Dedifferentiated amniotic fluid mesenchymal stem cell (primary cell): Measurements from ENCODE around the gene STUB1.

Experiments used
- DNase-seq: peaks from one replicate; pipeline ENCODE4 v3.0.0-alpha.2; 2016; ENCODE audit errors: extremely low spot score

STUB1 gene

GRCh38 chr16:694187-694862, 14.1 kb downstream of the STUB1 start:
- DNase-seq, result no peak

- no peak for DNase-seq
These were observed 14.7 kb downstream of the STUB1 start for GRCh38 chr16:694863-695354.

- DNase-seq, result no peak
These were observed 15.3 kb downstream of the STUB1 start for GRCh38 chr16:695355-696089.

- no peak for DNase-seq
These were observed 18.9 kb downstream of the STUB1 start for GRCh38 chr16:698911-699671.

GRCh38 chr16:700684-701584, 20.7 kb downstream of the STUB1 start:
- DNase-seq, result no peak

- DNase-seq, result no peak
These were observed 22.1 kb downstream of the STUB1 start for GRCh38 chr16:702341-702740.

- no peak for DNase-seq
These were observed 23.2 kb downstream of the STUB1 start for GRCh38 chr16:703406-703805.

- DNase-seq, result no peak
These were observed 23.8 kb downstream of the STUB1 start for GRCh38 chr16:704047-704446.

- DNase-seq, result no peak
These were observed 24.6 kb downstream of the STUB1 start for GRCh38 chr16:704552-705380.

GRCh38 chr16:705431-706188, 25.4 kb downstream of the STUB1 start, which contains the start of gene FBXL16:
FBXL16 (minus strand) TSS chr16:705801; CDS start chr16:697405, 8,396 bp downstream.
- no peak for DNase-seq

- no peak for DNase-seq
These were observed 26.2 kb downstream of the STUB1 start for GRCh38 chr16:706189-707061.

- DNase-seq, result no peak
These were observed 26.9 kb downstream of the STUB1 start for GRCh38 chr16:707062-707538.

GRCh38 chr16:708019-708418, 27.8 kb downstream of the STUB1 start:
- no peak for DNase-seq

GRCh38 chr16:708959-709358, 28.7 kb downstream of the STUB1 start:
- no peak for DNase-seq

GRCh38 chr16:709566-710499, 29.6 kb downstream of the STUB1 start:
- no peak for DNase-seq

- no peak for DNase-seq
These were observed 30.4 kb downstream of the STUB1 start for GRCh38 chr16:710500-711075.

- DNase-seq, result no peak
These were observed 30.9 kb downstream of the STUB1 start for GRCh38 chr16:711084-711483.
